Neuron (in vitro differentiated cells): ENCODE results near the gene TOX2.

Experiments used
- H2AFZ ChIP-seq: one replicate; pipeline ENCODE4 v1.6.1; 2013; ENCODE audit warnings: low read depth, mild to moderate bottlenecking, inconsistent platforms, low read length, moderate library complexity
- H3K27me3 ChIP-seq: one replicate; pipeline ENCODE4 v1.6.1; 2013; ENCODE audit warnings: low read length; ENCODE audit not compliant: insufficient read depth
- H3K36me3 ChIP-seq: one replicate; pipeline ENCODE4 v1.6.1; 2013; ENCODE audit warnings: low read length; ENCODE audit not compliant: insufficient read depth
- H3K4me1 ChIP-seq: one replicate; pipeline ENCODE4 v1.6.1; 2013; ENCODE audit warnings: low read length; ENCODE audit not compliant: insufficient read depth
- H3K4me3 ChIP-seq: 2 replicates; pipeline ENCODE4 v1.5.1; 2013; ENCODE audit warnings: mild to moderate bottlenecking, low read length, moderate library complexity
- H3K9me3 ChIP-seq: one replicate; pipeline ENCODE4 v1.6.1; 2013; ENCODE audit warnings: low read length

The TOX2 gene

DNA sequence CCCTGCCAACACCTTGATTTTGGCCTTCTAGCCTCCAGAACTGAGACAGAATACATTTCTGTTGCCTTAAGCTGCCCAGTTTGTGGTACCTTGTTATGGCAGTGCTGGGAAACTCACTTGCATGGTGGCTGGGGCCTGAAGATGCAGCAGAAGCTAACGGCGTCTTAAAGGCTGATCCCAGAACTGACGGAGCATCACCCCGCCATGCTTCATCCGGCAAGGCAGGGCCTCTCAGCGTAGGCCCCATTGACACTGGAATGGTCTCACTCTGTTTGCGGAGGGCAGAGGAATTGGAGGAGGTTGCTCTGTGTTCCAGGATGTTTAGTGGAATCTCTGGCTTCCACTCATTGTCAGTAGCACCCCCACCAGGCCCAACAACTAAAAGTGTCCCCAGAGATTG lies 170.2 kb downstream of the TOX2 start:
- Histone ChIP-seq H3K9me3 (no peaks in the 10 kb centered on the region), H3K27me3 (peaks cover 5% of the 10 kb centered on the region), H2AFZ (no peak overlapping the region), H3K36me3 (no peaks in the 10 kb centered on the region), H3K4me3 (no peak overlapping the region), H3K4me1 (no peaks in the 10 kb centered on the region)

DNA sequence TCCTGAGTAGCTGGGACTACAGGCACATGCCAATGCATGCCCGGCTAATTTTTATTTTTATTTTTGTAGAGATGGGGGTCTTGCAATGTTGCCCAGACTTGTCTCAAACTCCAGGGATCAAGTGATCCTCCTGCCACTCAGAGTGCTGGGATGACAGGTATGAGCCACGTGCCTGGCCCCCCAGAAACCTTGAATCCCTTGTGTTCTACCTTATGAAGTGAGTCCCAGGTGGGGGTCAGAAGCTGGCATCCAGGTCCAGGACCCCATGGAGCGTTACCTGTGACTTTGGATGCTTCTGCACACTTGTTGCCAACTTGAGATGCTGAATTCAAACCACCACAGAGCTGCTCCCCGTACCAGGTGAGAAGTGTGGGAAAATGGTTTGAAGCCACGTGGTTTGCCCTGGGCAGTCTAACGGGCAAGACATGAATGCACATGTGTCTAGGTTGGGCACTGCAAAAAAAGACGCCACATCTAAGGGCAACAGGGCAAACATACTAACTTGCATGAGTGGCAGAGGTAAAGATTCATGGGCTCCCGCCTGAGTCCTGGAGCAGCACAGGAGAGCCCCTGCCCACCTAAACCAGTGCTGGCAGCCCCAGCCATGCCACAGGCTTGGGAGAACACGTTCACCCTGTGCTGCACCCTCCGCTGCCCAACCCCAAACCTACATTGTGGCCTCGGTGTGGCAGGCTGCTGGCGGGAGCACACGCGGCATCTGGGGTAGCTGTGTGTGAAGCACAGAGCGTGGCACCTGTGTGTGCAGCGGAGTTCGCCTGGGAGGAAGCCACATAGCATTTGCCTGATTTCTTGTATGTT lies 171.2 kb downstream of the TOX2 start:
- no peaks in the 10 kb centered on the region for H3K9me3 ChIP-seq
- no peaks in the 10 kb centered on the region for H3K4me1 ChIP-seq
- no peaks in the 10 kb centered on the region for H3K36me3 ChIP-seq
- no peak overlapping the region for H3K4me3 ChIP-seq
- no peak overlapping the region for H2AFZ ChIP-seq
- H3K27me3 ChIP-seq = peaks cover 5% of the 10 kb centered on the region

DNA sequence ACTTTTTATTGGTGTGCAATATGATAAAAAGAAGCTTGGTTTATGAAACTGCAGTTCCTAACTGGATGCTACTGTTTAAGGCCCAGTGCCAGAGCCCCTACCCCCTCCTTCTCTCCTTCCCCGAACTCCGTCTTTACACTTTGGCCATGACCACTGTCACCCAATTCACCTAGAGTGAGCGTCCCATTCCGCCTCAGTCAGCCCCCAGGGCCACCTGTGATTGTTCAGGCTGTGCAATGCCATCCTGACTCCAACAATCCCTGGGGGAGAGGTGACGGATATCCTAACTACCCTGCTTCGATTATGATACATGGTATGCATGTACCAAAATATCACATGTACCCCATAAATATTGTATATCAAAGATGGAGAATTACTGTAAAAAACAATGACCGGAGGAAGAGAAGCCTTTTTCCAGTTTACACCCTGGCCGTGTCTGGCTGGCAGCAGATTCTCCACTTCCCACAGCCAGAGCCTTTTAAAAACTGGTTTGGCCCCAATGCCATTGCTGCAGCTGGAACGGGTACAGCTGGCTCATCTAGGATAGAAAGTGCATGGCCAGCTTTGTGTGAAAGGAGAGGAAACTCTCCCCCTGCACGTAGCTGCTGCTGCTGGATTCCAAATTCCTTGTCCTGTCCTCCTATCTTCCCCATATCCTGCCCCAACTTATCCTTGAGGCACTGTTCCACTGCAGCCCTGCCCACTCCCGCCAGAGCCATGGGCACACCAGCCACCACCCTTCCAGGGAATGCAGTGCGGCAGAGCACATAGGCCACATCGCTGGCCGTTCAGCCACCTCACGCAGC lies 172.6 kb downstream of the TOX2 start:
- Histone ChIP-seq H3K27me3 (peaks cover 5% of the 10 kb centered on the region), H3K4me3 (no peak overlapping the region), H3K36me3 (no peaks in the 10 kb centered on the region), H2AFZ (no peak overlapping the region), H3K9me3 (no peaks in the 10 kb centered on the region), H3K4me1 (no peaks in the 10 kb centered on the region)

DNA sequence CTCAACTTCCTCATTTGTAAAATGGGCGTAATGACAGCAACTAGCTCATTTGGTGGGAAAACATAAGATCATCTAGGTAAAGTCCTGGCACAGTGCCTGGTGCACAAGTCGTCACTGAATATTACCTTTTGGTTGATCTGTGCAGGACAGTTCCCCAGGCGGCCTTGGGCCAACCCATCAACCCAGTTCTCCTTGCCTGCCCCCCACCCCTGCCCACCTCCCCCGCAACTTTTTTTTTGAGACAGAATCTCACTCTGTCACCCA lies 173.1 kb downstream of the TOX2 start:
- Histone ChIP-seq H3K4me3 (no peak overlapping the region), H3K4me1 (no peaks in the 10 kb centered on the region), H2AFZ (no peak overlapping the region), H3K9me3 (no peaks in the 10 kb centered on the region), H3K27me3 (peaks cover 5% of the 10 kb centered on the region), H3K36me3 (no peaks in the 10 kb centered on the region)

DNA sequence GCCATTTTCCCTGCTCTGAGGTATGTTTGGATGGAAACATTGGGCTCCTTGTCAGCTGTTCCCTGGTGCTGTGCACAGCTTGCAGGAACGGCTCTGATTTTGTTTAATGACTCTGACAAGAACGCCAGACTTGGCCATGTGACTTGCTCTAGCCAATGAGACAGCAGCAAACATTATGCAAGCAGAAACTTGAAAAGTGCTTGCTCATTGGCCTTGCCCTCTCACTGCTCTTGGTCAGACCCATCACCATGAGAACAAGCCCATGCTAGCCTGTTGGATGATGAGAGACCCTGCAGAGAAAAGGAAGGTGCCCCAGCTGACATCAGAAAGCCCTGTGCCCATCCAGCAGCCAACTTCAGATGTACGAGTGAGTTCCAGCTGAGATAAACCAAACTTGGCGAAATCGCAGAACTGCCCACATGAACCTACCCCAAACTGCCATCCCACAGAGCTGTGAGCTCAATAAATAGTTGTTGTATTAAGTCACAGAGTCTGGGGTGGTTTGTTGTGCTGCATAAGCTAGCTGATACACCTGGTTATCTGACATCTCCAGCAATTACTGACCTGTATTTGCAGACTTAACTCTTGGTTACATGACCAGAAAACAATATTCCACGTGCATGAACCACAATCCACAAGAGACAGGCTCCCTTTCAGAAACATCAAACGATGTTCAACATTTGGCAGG lies 175.5 kb downstream of the TOX2 start:
- Histone ChIP-seq H3K36me3 (no peaks in the 10 kb centered on the region), H2AFZ (peak overlapping the region; percentile 1), H3K4me1 (no peaks in the 10 kb centered on the region), H3K27me3 (peaks cover 5% of the 10 kb centered on the region), H3K4me3 (no peak overlapping the region), H3K9me3 (no peaks in the 10 kb centered on the region)

DNA sequence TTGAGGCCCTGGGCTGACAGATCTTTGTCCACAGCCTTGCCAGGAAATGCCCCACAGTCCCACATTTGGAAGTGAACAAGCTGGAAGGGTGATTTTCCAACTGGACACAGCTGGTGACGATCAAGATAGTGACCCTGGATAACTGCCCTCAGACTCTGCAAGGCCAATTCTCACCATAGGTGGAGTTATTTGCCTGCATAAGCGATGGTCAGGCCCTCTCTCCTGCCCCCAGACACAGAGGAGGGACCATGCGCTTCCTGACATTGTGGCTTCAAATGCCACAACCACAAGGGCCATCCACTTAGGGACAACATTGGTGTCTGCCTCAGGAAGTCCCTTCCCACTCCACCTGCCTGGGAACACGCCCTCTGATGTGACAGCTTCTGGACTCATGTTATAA lies 176.4 kb downstream of the TOX2 start:
- Histone ChIP-seq H3K36me3 (no peaks in the 10 kb centered on the region), H3K27me3 (peaks cover 2% of the 10 kb centered on the region), H2AFZ (no peak overlapping the region), H3K4me3 (no peak overlapping the region), H3K9me3 (no peaks in the 10 kb centered on the region), H3K4me1 (no peaks in the 10 kb centered on the region)

DNA sequence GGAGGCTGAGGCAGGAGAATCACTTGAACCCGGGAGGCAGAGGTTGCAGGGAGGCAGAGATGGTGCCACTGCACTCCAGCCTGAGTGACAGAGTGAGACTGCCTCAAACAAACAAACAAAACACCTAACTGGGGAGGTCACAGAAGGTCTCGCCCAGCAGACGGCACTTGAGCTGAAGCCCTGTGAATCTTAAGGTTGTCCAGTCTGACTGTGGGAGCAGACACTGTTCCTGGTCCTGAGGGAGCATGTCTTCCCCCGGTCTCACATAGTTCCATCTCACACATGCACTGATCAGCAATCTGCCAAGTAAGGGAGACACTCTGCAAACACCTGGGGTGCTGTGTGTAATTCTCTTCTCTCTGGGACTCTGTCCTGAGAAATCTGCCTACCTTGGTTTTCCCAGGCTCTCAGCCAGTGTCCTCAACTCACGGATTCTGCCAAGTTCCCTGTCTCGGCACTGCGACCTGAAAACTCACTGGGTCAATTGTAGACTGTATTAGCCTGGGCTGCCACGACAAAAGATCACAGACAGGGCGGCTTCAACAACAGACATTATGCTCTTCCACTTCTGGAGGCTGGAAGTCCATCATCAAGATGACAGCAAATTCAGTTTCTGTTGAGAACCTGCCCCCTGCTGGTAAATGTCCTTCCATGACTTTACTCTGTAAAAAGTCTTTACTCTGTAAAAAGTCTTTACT lies 178.0 kb downstream of the TOX2 start:
- H3K4me1 ChIP-seq = no peaks in the 10 kb centered on the region
- H3K27me3 ChIP-seq = no peaks in the 10 kb centered on the region
- H3K9me3 ChIP-seq = no peaks in the 10 kb centered on the region
- H3K4me3 ChIP-seq = no peak overlapping the region
- H3K36me3 ChIP-seq = no peaks in the 10 kb centered on the region
- no peak overlapping the region for H2AFZ ChIP-seq

DNA sequence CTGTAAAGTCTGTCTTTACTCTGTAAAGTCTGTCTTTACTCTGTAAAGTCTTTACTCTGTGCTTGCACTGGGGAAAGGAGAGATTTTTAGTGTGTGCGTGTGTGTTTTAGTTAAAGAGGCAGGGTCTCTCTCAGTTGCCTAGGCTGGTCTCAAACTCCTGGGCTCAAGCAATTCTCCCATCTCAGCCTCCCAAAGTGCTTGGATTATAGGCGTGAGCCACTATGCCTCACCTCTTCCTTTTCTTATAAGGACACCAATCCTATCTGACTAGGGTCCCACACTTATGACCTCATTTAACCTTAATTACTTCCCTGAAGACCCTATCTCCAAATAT lies 178.6 kb downstream of the TOX2 start:
- Histone ChIP-seq H3K27me3 (no peaks in the 10 kb centered on the region), H3K9me3 (no peaks in the 10 kb centered on the region), H3K4me3 (no peak overlapping the region), H3K36me3 (no peaks in the 10 kb centered on the region), H3K4me1 (no peaks in the 10 kb centered on the region), H2AFZ (no peak overlapping the region)

DNA sequence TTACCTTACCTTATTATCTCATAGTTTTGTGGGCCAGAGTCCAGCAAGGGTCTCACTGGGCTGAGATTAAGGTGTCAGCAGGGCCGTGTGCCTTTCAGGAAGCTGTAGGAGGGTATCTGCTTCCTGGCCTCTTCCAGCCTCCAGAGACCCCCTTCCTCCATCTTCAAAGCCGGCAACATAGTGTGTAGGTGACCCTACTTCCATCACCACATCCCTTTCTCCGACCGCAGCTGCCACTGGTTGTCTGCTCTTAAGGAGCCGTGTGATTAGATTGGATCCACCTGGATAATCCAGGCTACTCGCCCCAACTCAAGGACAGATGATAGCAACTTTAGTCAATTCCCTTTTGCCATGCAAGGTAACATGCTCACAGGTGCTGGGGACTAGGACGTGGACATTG lies 181.2 kb downstream of the TOX2 start:
- Histone ChIP-seq H3K27me3 (peaks cover 4% of the 10 kb centered on the region), H3K9me3 (no peaks in the 10 kb centered on the region), H3K36me3 (no peaks in the 10 kb centered on the region), H2AFZ (no peak overlapping the region), H3K4me3 (no peak overlapping the region), H3K4me1 (no peaks in the 10 kb centered on the region)

DNA sequence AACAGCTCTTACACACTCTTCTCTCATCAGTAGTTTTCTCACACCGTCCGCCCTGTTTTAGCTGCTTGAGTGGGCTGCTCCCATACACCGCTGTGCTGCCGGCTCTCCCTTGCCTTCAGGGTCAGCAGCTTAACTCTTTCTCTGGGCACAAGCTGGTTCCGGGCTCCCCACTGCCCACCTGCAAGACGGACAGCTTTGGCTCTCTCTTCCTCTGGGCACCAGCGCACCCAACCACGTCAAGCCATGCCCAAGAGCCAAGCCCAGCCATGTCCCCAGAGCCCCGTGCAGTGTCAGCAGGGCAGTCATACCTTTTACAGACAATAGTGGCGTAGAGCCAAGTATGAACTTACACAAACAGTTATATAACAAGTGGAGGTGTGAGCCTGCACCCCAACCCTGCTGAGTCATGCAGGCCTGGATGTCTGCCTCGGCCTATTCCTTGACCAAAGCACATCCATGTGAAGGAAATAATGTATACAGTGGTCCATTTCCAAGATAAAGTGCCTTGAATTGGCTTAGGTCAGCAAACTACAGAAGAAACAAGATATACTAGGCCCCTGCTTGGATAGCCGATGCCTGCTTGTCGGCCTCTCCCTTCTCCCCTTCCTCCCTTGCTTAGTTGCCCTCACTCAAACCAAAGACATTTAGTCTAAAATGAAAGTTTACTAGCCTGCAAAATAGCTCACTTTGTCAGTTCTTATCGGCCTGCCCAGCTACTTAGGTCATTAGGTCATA lies 183.0 kb downstream of the TOX2 start:
- no peak overlapping the region for H2AFZ ChIP-seq
- H3K27me3 ChIP-seq = peaks cover 4% of the 10 kb centered on the region
- H3K4me3 ChIP-seq = no peak overlapping the region
- H3K9me3 ChIP-seq = no peaks in the 10 kb centered on the region
- no peaks in the 10 kb centered on the region for H3K4me1 ChIP-seq
- no peaks in the 10 kb centered on the region for H3K36me3 ChIP-seq

DNA sequence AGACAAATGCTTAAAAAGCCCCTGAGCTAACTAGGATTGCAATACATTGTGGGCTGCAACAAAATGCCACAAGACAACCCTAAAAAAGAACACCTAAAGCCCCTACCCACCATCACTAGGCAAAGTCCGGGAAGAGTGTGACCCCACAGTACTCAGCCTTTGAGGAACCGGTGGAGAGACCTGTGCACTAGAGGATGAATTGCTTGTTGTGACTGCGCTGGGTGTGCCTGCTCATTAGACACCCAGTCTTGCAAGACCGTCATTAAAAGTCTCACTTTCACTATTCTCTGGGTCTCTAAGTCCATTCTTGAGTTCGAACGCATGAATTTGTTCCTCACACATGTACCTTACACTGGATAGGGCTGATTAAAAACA lies 183.6 kb downstream of the TOX2 start:
- H3K27me3 ChIP-seq = peaks cover 4% of the 10 kb centered on the region
- no peaks in the 10 kb centered on the region for H3K9me3 ChIP-seq
- H2AFZ ChIP-seq = no peak overlapping the region
- H3K4me3 ChIP-seq = no peak overlapping the region
- no peaks in the 10 kb centered on the region for H3K36me3 ChIP-seq
- H3K4me1 ChIP-seq = no peaks in the 10 kb centered on the region

DNA sequence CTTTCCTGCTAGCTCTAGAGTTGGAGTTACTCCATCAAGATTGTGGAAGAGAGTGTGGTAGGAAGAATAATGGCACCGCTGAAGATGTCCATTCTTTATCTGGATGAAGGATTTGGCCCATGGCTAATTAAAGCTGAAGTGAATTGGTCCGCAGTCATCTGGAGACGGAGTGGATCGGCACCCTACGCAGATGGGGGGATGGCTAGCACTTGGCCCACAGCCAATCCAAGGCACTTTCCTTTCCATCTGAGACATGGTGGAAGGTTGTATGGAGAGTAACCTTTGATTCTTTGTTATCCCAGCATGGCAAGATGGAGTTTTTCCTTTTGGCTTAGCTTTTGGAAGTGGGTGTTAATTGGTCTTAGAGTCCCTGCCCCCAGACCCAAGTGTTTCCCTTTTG lies 184.0 kb downstream of the TOX2 start:
- H3K4me1 ChIP-seq = no peaks in the 10 kb centered on the region
- H3K36me3 ChIP-seq = no peaks in the 10 kb centered on the region
- no peaks in the 10 kb centered on the region for H3K9me3 ChIP-seq
- no peak overlapping the region for H2AFZ ChIP-seq
- peaks cover 6% of the 10 kb centered on the region for H3K27me3 ChIP-seq
- H3K4me3 ChIP-seq = no peak overlapping the region
